Smooth muscle cell of the brain vasculature (primary cell): ENCODE data around the gene FAF1.
"Not testable (repeated sequence)": the region's sequence is repeated elsewhere in the genome, so short reads cannot be mapped to it uniquely, and the experiment has no call there.

Experiments
- DNase-seq: peaks from one replicate; pipeline ENCODE4 v3.0.0-alpha.2; 2012; ENCODE audit warnings: low read depth, low spot score

The FAF1 gene

GRCh38 chr1:50959303-50959912 lies 659 bp downstream of the FAF1 start:
- DNase-seq, result no peak

GRCh38 chr1:50955116-50955515 lies 5.0 kb downstream of the FAF1 start:
- DNase-seq, result no peak

- not testable (repeated sequence) for DNase-seq
Measured at GRCh38 chr1:50952566-50952965, 7.5 kb downstream of the FAF1 start.

- DNase-seq, result no peak
Measured at GRCh38 chr1:50950396-50950795, 9.7 kb downstream of the FAF1 start.

- DNase-seq, result no peak
Measured at GRCh38 chr1:50949286-50949982, 10.6 kb downstream of the FAF1 start.

GRCh38 chr1:50942334-50942733 lies 17.7 kb downstream of the FAF1 start:
- DNase-seq, result no peak

- no peak for DNase-seq
Measured at GRCh38 chr1:50940291-50940690, 19.8 kb downstream of the FAF1 start.

- no peak for DNase-seq
Measured at GRCh38 chr1:50936321-50936720, 23.7 kb downstream of the FAF1 start.

GRCh38 chr1:50935276-50935675 lies 24.8 kb downstream of the FAF1 start:
- DNase-seq, result not testable (repeated sequence)

- DNase-seq, result no peak
Measured at GRCh38 chr1:50934838-50935237, 25.2 kb downstream of the FAF1 start.

GRCh38 chr1:50933770-50934169 lies 26.3 kb downstream of the FAF1 start:
- not testable (repeated sequence) for DNase-seq

- DNase-seq, result not testable (repeated sequence)
Measured at GRCh38 chr1:50932043-50932442, 28.0 kb downstream of the FAF1 start.

- no peak for DNase-seq
Measured at GRCh38 chr1:50930965-50931737, 28.9 kb downstream of the FAF1 start.

GRCh38 chr1:50930193-50930592 lies 29.9 kb downstream of the FAF1 start:
- DNase-seq, result no peak

GRCh38 chr1:50929376-50929958 lies 30.6 kb downstream of the FAF1 start:
- DNase-seq, result peak; percentile 7

GRCh38 chr1:50923564-50923963 lies 36.5 kb downstream of the FAF1 start:
- DNase-seq, result no peak

GRCh38 chr1:50921029-50921428 lies 39.0 kb downstream of the FAF1 start:
- no peak for DNase-seq

GRCh38 chr1:50920409-50920808 lies 39.7 kb downstream of the FAF1 start:
- no peak for DNase-seq

GRCh38 chr1:50917138-50918137 lies 42.6 kb downstream of the FAF1 start:
- DNase-seq, result no peak

- DNase-seq, result no peak
Measured at GRCh38 chr1:50915621-50916020, 44.4 kb downstream of the FAF1 start.

GRCh38 chr1:50913954-50914353 lies 46.1 kb downstream of the FAF1 start:
- DNase-seq, result no peak
